IPS-NIHi11 (cell line): Measurements from ENCODE around the gene ATXN7L1.
A peak's percentile ranks its signal among the peaks of the same experiment; 100 is the strongest.

ENCODE experiments used
- DNase-seq: peaks from one replicate; pipeline ENCODE4 v3.0.0; 2012; ENCODE audit warnings: mixed read lengths, low spot score

Gene ATXN7L1

GRCh38 chr7:105674200-105674920, 202.0 kb downstream of the ATXN7L1 start:
- no peak for DNase-seq

GRCh38 chr7:105673367-105674084, 202.9 kb downstream of the ATXN7L1 start:
- no peak for DNase-seq

- DNase-seq: no peak
Observed at GRCh38 chr7:105672801-105673200, 203.6 kb downstream of the ATXN7L1 start.

GRCh38 chr7:105666324-105666723, 210.1 kb downstream of the ATXN7L1 start:
- DNase-seq: no peak

GRCh38 chr7:105665684-105666083, 210.7 kb downstream of the ATXN7L1 start:
- DNase-seq: no peak

GRCh38 chr7:105664816-105665525, 211.4 kb downstream of the ATXN7L1 start:
- peak; percentile 55 for DNase-seq

- DNase-seq: no peak
Observed at GRCh38 chr7:105662998-105663397, 213.4 kb downstream of the ATXN7L1 start.

GRCh38 chr7:105661625-105662024, 214.8 kb downstream of the ATXN7L1 start:
- DNase-seq: no peak

GRCh38 chr7:105656922-105657521, 219.4 kb downstream of the ATXN7L1 start:
- peak; percentile 81 for DNase-seq

- DNase-seq: peak; percentile 72
Observed at GRCh38 chr7:105655500-105656380, 220.7 kb downstream of the ATXN7L1 start.

- DNase-seq: peak; percentile 65
Observed at GRCh38 chr7:105655067-105655466, 221.3 kb downstream of the ATXN7L1 start.

- DNase-seq: no peak
Observed at GRCh38 chr7:105654095-105654686, 222.2 kb downstream of the ATXN7L1 start.

- no peak for DNase-seq
Observed at GRCh38 chr7:105653441-105654005, 222.9 kb downstream of the ATXN7L1 start.

GRCh38 chr7:105652359-105652993, 223.9 kb downstream of the ATXN7L1 start:
- peak; percentile 85 for DNase-seq

GRCh38 chr7:105651798-105652197, 224.6 kb downstream of the ATXN7L1 start:
- no peak for DNase-seq

- DNase-seq: no peak
Observed at GRCh38 chr7:105650382-105650970, 225.9 kb downstream of the ATXN7L1 start.

GRCh38 chr7:105649727-105650381, 226.5 kb downstream of the ATXN7L1 start:
- DNase-seq: no peak

- DNase-seq: no peak
Observed at GRCh38 chr7:105648561-105649401, 227.6 kb downstream of the ATXN7L1 start.
